MM.1S (cell line): Measurements from ENCODE around the gene CLCNKB.

Source experiments
- DNase-seq: peaks from one replicate; pipeline ENCODE4 v3.0.0-alpha.2; 2015
- H2AFZ ChIP-seq: fragments of 300-600 bp; sonication (generic); 2 replicates; pipeline ENCODE4 v1.6.0; 2016; ENCODE audit warnings: antibody characterized with exemption, low read length
- H3F3A ChIP-seq: fragments of 300-600 bp; sonication (generic); 2 replicates; pipeline ENCODE4 v1.6.1; 2016; ENCODE audit warnings: mild to moderate bottlenecking, antibody characterized with exemption, low read length, moderate library complexity, mixed read lengths; ENCODE audit not compliant: insufficient read depth
- H3K27ac ChIP-seq: fragments of 300-600 bp; sonication (generic); 2 replicates; pipeline ENCODE4 v1.5.1; 2016; ENCODE audit warnings: mild to moderate bottlenecking, low read length
- H3K27me3 ChIP-seq: fragments of 300-600 bp; sonication (generic); replicated peaks from 2 replicates; pipeline ENCODE4 v1.6.0; 2016; ENCODE audit warnings: low read length; ENCODE audit not compliant: insufficient read depth
- H3K36me3 ChIP-seq: fragments of 300-600 bp; sonication (generic); replicated peaks from 2 replicates; pipeline ENCODE4 v1.6.1; 2016; ENCODE audit warnings: mild to moderate bottlenecking, low read length, mixed read lengths; ENCODE audit not compliant: insufficient read depth
- H3K4me1 ChIP-seq: fragments of 300-600 bp; sonication (generic); 2 replicates; pipeline ENCODE4 v1.6.1; 2016; ENCODE audit warnings: low read length, mixed read lengths
- H3K4me2 ChIP-seq: fragments of 300-600 bp; sonication (generic); 2 replicates; pipeline ENCODE4 v1.6.0; 2016; ENCODE audit warnings: low read depth, low read length
- H3K4me3 ChIP-seq: fragments of 300-600 bp; sonication (generic); 2 replicates; pipeline ENCODE4 v1.5.1; 2016; ENCODE audit warnings: low read length, mixed read lengths
- H3K79me2 ChIP-seq: fragments of 300-600 bp; sonication (generic); 2 replicates; pipeline ENCODE4 v1.6.1; 2016; ENCODE audit warnings: mixed run types, low read length, mixed read lengths
- H3K9ac ChIP-seq: fragments of 300-600 bp; sonication (generic); 2 replicates; pipeline ENCODE4 v1.6.1; 2016; ENCODE audit warnings: low read length, mixed read lengths
- H3K9me2 ChIP-seq: fragments of 300-600 bp; sonication (generic); replicated peaks from 2 replicates; pipeline ENCODE4 v1.6.1; 2016; ENCODE audit warnings: mild to moderate bottlenecking, low read length, mixed read lengths; ENCODE audit not compliant: insufficient read depth
- H3K9me3 ChIP-seq: fragments of 300-600 bp; sonication (generic); replicated peaks from 2 replicates; pipeline ENCODE4 v1.6.1; 2016; ENCODE audit warnings: mild to moderate bottlenecking, low read length, mixed read lengths; ENCODE audit not compliant: insufficient read depth
- H4K20me1 ChIP-seq: fragments of 300-600 bp; sonication (generic); 2 replicates; pipeline ENCODE4 v1.6.1; 2016; ENCODE audit warnings: mild to moderate bottlenecking, low read length, moderate library complexity, mixed read lengths; ENCODE audit not compliant: insufficient read depth
- CTCF ChIP-seq: fragments of 300-600 bp; sonication (generic); IDR thresholded peaks from 2 replicates; pipeline ENCODE4 v1.5.1; 2016; ENCODE audit warnings: antibody characterized with exemption, low read length, mixed read lengths
- EZH2 ChIP-seq: fragments of 300-600 bp; sonication (generic); optimal IDR thresholded peaks from 2 replicates; pipeline ENCODE3; 2017; ENCODE audit warnings: low read depth, mild to moderate bottlenecking, antibody characterized with exemption, low read length, mixed read lengths
- EZH2phosphoT487 ChIP-seq: fragments of 300-600 bp; sonication (generic); IDR thresholded peaks from 2 replicates; pipeline ENCODE4 v1.6.1; 2018; ENCODE audit warnings: antibody characterized with exemption, low read length

CLCNKB gene

DNA sequence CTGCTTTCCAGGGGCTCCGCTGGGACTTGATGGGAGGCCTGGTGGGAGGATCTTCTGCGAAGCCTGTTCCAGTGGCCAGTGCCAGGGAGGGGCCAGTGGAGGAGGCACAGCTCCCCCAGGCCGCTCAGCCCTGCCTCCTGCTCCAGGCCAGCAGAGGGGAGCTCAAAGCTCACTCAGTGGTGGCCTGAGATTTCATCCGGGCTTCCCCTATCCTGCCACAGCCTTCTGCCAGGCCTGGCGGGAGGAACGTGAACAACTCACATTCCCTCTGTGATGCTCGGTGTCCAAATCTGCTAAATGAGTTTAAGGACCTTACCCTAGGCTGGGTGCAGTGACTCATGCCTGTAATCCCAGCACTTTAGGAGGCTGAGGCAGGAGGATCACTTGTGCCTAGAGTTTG, 3.3 kb downstream of the CLCNKB start:
- no peaks in the 10 kb centered on the region for H3K9me2 ChIP-seq
- no peak for DNase-seq
- no peaks in the 10 kb centered on the region for H3K9me3 ChIP-seq
- no peak overlapping the region for H3K4me2 ChIP-seq
- no peak overlapping the region for H3K27ac ChIP-seq
- H3K4me3 ChIP-seq, result no peak overlapping the region
- TF ChIP-seq EZH2phosphoT487, result no peak
- no peak for TF ChIP-seq EZH2
- TF ChIP-seq CTCF, result no peak
- no peak overlapping the region for H2AFZ ChIP-seq
- no peaks in the 10 kb centered on the region for H3F3A ChIP-seq
- H3K79me2 ChIP-seq, result no peaks in the 10 kb centered on the region
- H3K4me1 ChIP-seq, result no peaks in the 10 kb centered on the region
- no peaks in the 10 kb centered on the region for H4K20me1 ChIP-seq
- H3K9ac ChIP-seq, result no peak overlapping the region
- H3K27me3 ChIP-seq, result peaks cover 85% of the 10 kb centered on the region
- no peaks in the 10 kb centered on the region for H3K36me3 ChIP-seq

GRCh38 chr1:16047791-16048475, 4.4 kb downstream of the CLCNKB start:
- DNase-seq, result no peak
- Histone ChIP-seq H3K9ac (no peak overlapping the region), H3K4me3 (no peak overlapping the region), H3K36me3 (no peaks in the 10 kb centered on the region), H3K9me3 (no peaks in the 10 kb centered on the region), H3K27ac (no peak overlapping the region), H3F3A (no peaks in the 10 kb centered on the region), H3K4me1 (no peaks in the 10 kb centered on the region), H2AFZ (no peak overlapping the region), H3K4me2 (no peak overlapping the region), H3K27me3 (peaks cover 74% of the 10 kb centered on the region), H3K79me2 (no peaks in the 10 kb centered on the region), H4K20me1 (no peaks in the 10 kb centered on the region), H3K9me2 (no peaks in the 10 kb centered on the region)
- TF ChIP-seq EZH2 (no peak), CTCF (no peak), EZH2phosphoT487 (no peak)

- H3K27ac ChIP-seq, result no peak overlapping the region
- no peaks in the 10 kb centered on the region for H3K79me2 ChIP-seq
- H4K20me1 ChIP-seq, result no peaks in the 10 kb centered on the region
- DNase-seq, result no peak
- H3K9ac ChIP-seq, result no peak overlapping the region
- H3K27me3 ChIP-seq, result peaks cover 67% of the 10 kb centered on the region
- H2AFZ ChIP-seq, result no peak overlapping the region
- H3K4me2 ChIP-seq, result no peak overlapping the region
- H3K36me3 ChIP-seq, result no peaks in the 10 kb centered on the region
- H3K4me3 ChIP-seq, result no peak overlapping the region
- H3K9me2 ChIP-seq, result no peaks in the 10 kb centered on the region
- peaks cover 4% of the 10 kb centered on the region; the same call in 1 of the 2 replicates for H3K4me1 ChIP-seq
- TF ChIP-seq EZH2 (no peak), CTCF (no peak), EZH2phosphoT487 (no peak)
- no peaks in the 10 kb centered on the region for H3F3A ChIP-seq
- no peaks in the 10 kb centered on the region for H3K9me3 ChIP-seq
These were observed 5.1 kb downstream of the CLCNKB start for GRCh38 chr1:16048573-16049189.
